HCT116 (cell line): ENCODE results near the gene CLCF1. TPM values are rescaled to one million over a fixed set of nuclear protein-coding genes. Genes with fewer than 3 reads are reported as not detected.

Experiments
- ATAC-seq: fragments of 200-7000 bp; cut with Tn5 transposase; 2 replicates; pipeline ENCODE4 v1.9.1; 2020; ENCODE audit warnings: mild to moderate bottlenecking, moderate library complexity
- BruUV-seq: library from RNA; stranded (reverse); fragments of 400-500 nt; replicated peaks from 2 replicates; lab custom pipeline; 2021; lab: Mats Ljungman, UMichigan
- CTCF ChIA-PET: fragments of 300-600 bp; sonication (Branson Sonifier 250); formaldehyde crosslinking; loops from one replicate; lab custom pipeline; 2021; ENCODE audit warnings: antibody characterized with exemption; lab: Charles Lee
- POLR2A ChIA-PET: fragments of 300-600, 350-600 bp; sonication (Branson Sonifier 250); formaldehyde crosslinking; loops from one replicate; lab custom pipeline; 2021; ENCODE audit warnings: antibody characterized with exemption; lab: Charles Lee
- RAD21 ChIA-PET, 2 experiments: fragments of 300-600 bp; sonication (Branson Sonifier 250); formaldehyde crosslinking; loops; one replicate each; lab custom pipeline; 2023; ENCODE audit warnings: low total read pairs in 2 of 2; ENCODE audit not compliant: uncharacterized antibody in 2 of 2, unreplicated experiment in 2 of 2, low non-redundant PET in 1 of 2; lab: Charles Lee
- DNase-seq: peaks from one replicate; pipeline ENCODE4 v3.0.0-alpha.2; 2010; ENCODE audit warnings: low read depth, low spot score
- H2AFZ ChIP-seq: fragments of 200-600 bp; shearing (Covaris generic), sonication (generic); 2 replicates; pipeline ENCODE4 v1.6.1; 2017; ENCODE audit warnings: low read depth, mixed run types, mixed read lengths, antibody characterized with exemption, low read length; ENCODE audit not compliant: poor library complexity, severe bottlenecking
- H3K27ac ChIP-seq: 2 replicates; pipeline ENCODE4 v1.5.1; 2012; ENCODE audit warnings: low read depth, low read length
- H3K27me3 ChIP-seq: fragments of 200-600 bp; sonication (generic); 2 replicates; pipeline ENCODE4 v1.6.1; 2016; ENCODE audit warnings: mixed run types, low read length, mixed read lengths; ENCODE audit not compliant: insufficient read depth
- H3K36me3 ChIP-seq, 2 experiments: fragments of 200-500 bp in 1 of 2; fragments of 200-600 bp in 1 of 2; sonication (Bioruptor generic) in 1 of 2; sonication (generic) in 1 of 2; 2 replicates each; pipeline versions ENCODE4 v1.5.1 to v1.6.1; 2014 to 2016; ENCODE audit warnings: low read length in 2 of 2, inconsistent platforms in 1 of 2, mixed read lengths in 1 of 2, mixed run types in 1 of 2; ENCODE audit not compliant: insufficient read depth in 2 of 2, control insufficient read depth in 1 of 2
- H3K4me1 ChIP-seq, 2 experiments: fragments of 200-600 bp in 1 of 2; sonication (generic) in 1 of 2; 2 replicates each; pipeline versions ENCODE4 v1.5.1 to v1.6.1; 2012 to 2017; ENCODE audit warnings: low read length in 2 of 2, inconsistent platforms in 1 of 2, mild to moderate bottlenecking in 1 of 2, mixed read lengths in 1 of 2, mixed run types in 1 of 2, moderate library complexity in 1 of 2; ENCODE audit not compliant: insufficient read depth in 2 of 2, control insufficient read depth in 1 of 2
- H3K4me2 ChIP-seq: fragments of 200-600 bp; sonication (generic); 2 replicates; pipeline ENCODE4 v1.6.1; 2017; ENCODE audit warnings: mixed run types, low read length, mixed read lengths
- H3K4me3 ChIP-seq, 2 experiments: fragments of 200-600 bp in 1 of 2; sonication (generic) in 1 of 2; replicated peaks in 1 of 2; 2 replicates each; pipeline ENCODE4 v1.5.1; 2011 to 2016; ENCODE audit warnings: low read length in 2 of 2, control low read depth in 1 of 2, low read depth in 1 of 2, mild to moderate bottlenecking in 1 of 2, mixed read lengths in 1 of 2, mixed run types in 1 of 2
- H3K79me2 ChIP-seq: fragments of 200-600 bp; sonication (generic); 2 replicates; pipeline ENCODE4 v1.6.1; 2017; ENCODE audit warnings: mild to moderate bottlenecking, mixed run types, low read length, moderate library complexity, mixed read lengths; ENCODE audit not compliant: insufficient read depth
- H3K9ac ChIP-seq: fragments of 200-600 bp; sonication (generic); 2 replicates; pipeline ENCODE4 v1.6.1; 2016; ENCODE audit warnings: low read length, mixed read lengths
- H3K9me2 ChIP-seq: fragments of 200-600 bp; sonication (generic), shearing (Covaris generic); 2 replicates; pipeline ENCODE4 v1.6.1; 2017; ENCODE audit warnings: mixed run types, mild to moderate bottlenecking, moderate library complexity; ENCODE audit not compliant: insufficient read depth
- H3K9me3 ChIP-seq, 2 experiments: fragments of 200-500 bp in 1 of 2; fragments of 200-600 bp in 1 of 2; sonication (Bioruptor generic) in 1 of 2; sonication (generic) in 1 of 2; 2 replicates each; pipeline ENCODE4 v1.6.1; 2014 to 2017; ENCODE audit warnings: low read length in 2 of 2, mixed read lengths in 2 of 2, inconsistent platforms in 1 of 2, low read depth in 1 of 2, mild to moderate bottlenecking in 1 of 2, mixed run types in 1 of 2, moderate library complexity in 1 of 2; ENCODE audit not compliant: control insufficient read depth in 1 of 2, insufficient read depth in 1 of 2
- H4K20me1 ChIP-seq: fragments of 200-600 bp; sonication (generic), shearing (Covaris generic); 2 replicates; pipeline ENCODE4 v1.6.1; 2017; ENCODE audit warnings: mixed run types, mild to moderate bottlenecking, moderate library complexity; ENCODE audit not compliant: insufficient read depth
- EGR1 ChIP-seq: IDR thresholded peaks from 2 replicates; pipeline ENCODE4 v1.6.1; 2012; ENCODE audit warnings: low read depth
- ELF1 ChIP-seq: IDR thresholded peaks from 2 replicates; pipeline ENCODE4 v1.6.1; 2012; ENCODE audit warnings: low read depth, borderline replicate concordance
- EZH2phosphoT487 ChIP-seq: fragments of 200-600 bp; IDR thresholded peaks from 2 replicates; pipeline ENCODE4 v1.6.1; 2018; ENCODE audit warnings: antibody characterized with exemption, borderline replicate concordance
- JUND ChIP-seq: IDR thresholded peaks from 2 replicates; pipeline ENCODE4 v1.6.1; 2012
- MAX ChIP-seq: IDR thresholded peaks from 2 replicates; pipeline ENCODE4 v1.6.1; 2012
- POLR2A ChIP-seq: IDR thresholded peaks from 2 replicates; pipeline ENCODE4 v1.7.0; 2011; ENCODE audit warnings: borderline replicate concordance; ENCODE audit not compliant: insufficient read depth, insufficient read length; ENCODE audit errors: extremely low read depth
- REST ChIP-seq: IDR thresholded peaks from 2 replicates; pipeline ENCODE4 v1.6.1; 2012; ENCODE audit warnings: low read depth
- SIN3A ChIP-seq: IDR thresholded peaks from 2 replicates; pipeline ENCODE4 v1.6.1; 2012; ENCODE audit warnings: low read depth
- SP1 ChIP-seq: IDR thresholded peaks from 2 replicates; pipeline ENCODE4 v1.6.1; 2012; ENCODE audit warnings: low read depth
- SRF ChIP-seq: IDR thresholded peaks from 2 replicates; pipeline ENCODE4 v1.6.1; 2012; ENCODE audit warnings: low read depth
- intact Hi-C: fragments of 100-400 bp; cut with micrococcal nuclease; formaldehyde crosslinking; loops from 2 replicates; pipeline ENCODE4 v1.10.0; 2022
- total RNA-seq: library from RNA; stranded (reverse); gene quantifications from one replicate; pipeline ENCODE4 v1.2.1, GENCODE V29; 2021; ENCODE audit not compliant: unreplicated experiment

CLCF1 gene
- total RNA-seq, 1 experiment from 2014 or later: 12.2 TPM

- Histone ChIP-seq H4K20me1 (no peaks in the 10 kb centered on the region), H3K27me3 (no peaks in the 10 kb centered on the region), H3K9me3 (no peaks in the 10 kb centered on the region)
- POLR2A ChIA-PET: no interaction called here
- no peak for TF ChIP-seq POLR2A
- no peak for TF ChIP-seq EZH2phosphoT487
- TF ChIP-seq EGR1: no peak
- no peak for TF ChIP-seq JUND
- no peak for TF ChIP-seq SP1
- no peak for TF ChIP-seq ELF1
- TF ChIP-seq, all 23 proteins: peak for 0
- H3K4me2 ChIP-seq: no peak overlapping the region
- H3K27ac ChIP-seq: no peak overlapping the region
- H3K9me2 ChIP-seq: no peaks in the 10 kb centered on the region
- H3K4me3 ChIP-seq: no peak overlapping the region
- H3K4me1 ChIP-seq: peaks cover 2 to 51% of the 10 kb centered on the region in 2 experiments
- H2AFZ ChIP-seq: no peak overlapping the region
- ChIA-PET RAD21 (no interaction called here), CTCF (interaction anchor here (0.5 kb wide), 1 partner anchor 9 kb away, joined by 4 read pairs; no protein-coding TSS in a partner anchor)
- peaks cover 0 to 12% of the 10 kb centered on the region in 2 experiments; a peak in 2 of 4 replicates for H3K36me3 ChIP-seq
- intact Hi-C loops: no loop called here
- peaks cover 39% of the 10 kb centered on the region for H3K79me2 ChIP-seq
- BruUV-seq: no TSS peak
- DNase-seq: no peak
- no peak overlapping the region for H3K9ac ChIP-seq
- no peak for ATAC-seq
These were observed 7.5 kb downstream of the CLCF1 start for GRCh38 chr11:67365736-67366444.

GRCh38 chr11:67364783-67365722 lies 8.3 kb downstream of the CLCF1 start:
- BruUV-seq: no TSS peak
- ATAC-seq (no peak), DNase-seq (no peak)
- Histone ChIP-seq H3K79me2 (peaks cover 30% of the 10 kb centered on the region), H3K9ac (no peak overlapping the region), H2AFZ (no peak overlapping the region), H4K20me1 (no peaks in the 10 kb centered on the region), H3K36me3 (peaks cover 0 to 12% of the 10 kb centered on the region in 2 experiments; a peak in 2 of 4 replicates), H3K9me2 (no peaks in the 10 kb centered on the region), H3K27ac (no peak overlapping the region; the same call in 1 of the 2 replicates), H3K4me1 (peaks cover 0 to 44% of the 10 kb centered on the region in 2 experiments; a peak in 2 of 4 replicates), H3K4me3 (no peak overlapping the region), H3K4me2 (no peak overlapping the region), H3K9me3 (no peaks in the 10 kb centered on the region), H3K27me3 (no peaks in the 10 kb centered on the region)
- intact Hi-C loops: no loop called here
- CTCF ChIA-PET: interaction anchor here (1.5 to 16.6 kb wide), 2 partner anchors 11 to 14 kb away, joined by 3 to 456 read pairs; partner anchors contain the start of gene CLCF1
- POLR2A ChIA-PET: no interaction called here
- RAD21 ChIA-PET: no interaction called here
- no peak for TF ChIP-seq JUND
- TF ChIP-seq SRF: no peak
- no peak for TF ChIP-seq MAX
- TF ChIP-seq SIN3A: no peak
- TF ChIP-seq REST: no peak
